HepG2 (cell line): ENCODE measurements around the gene NR3C2. TPM values are rescaled to one million over a fixed set of nuclear protein-coding genes. Genes with fewer than 3 reads are reported as not detected.

Source experiments
- AHR ChIP-seq: IDR thresholded peaks from 2 replicates; pipeline ENCODE4 v1.6.1; 2018; ENCODE audit warnings: missing genetic modification reagents, missing compliant biosample characterization
- ARNT2 ChIP-seq: sonication (generic); formaldehyde crosslinking; IDR thresholded peaks from 2 replicates; pipeline ENCODE4 v1.8.0; 2022; ENCODE audit warnings: mild to moderate bottlenecking, low read depth, missing genetic modification reagents, moderate library complexity
- CBFB ChIP-seq: sonication (generic); formaldehyde crosslinking; IDR thresholded peaks from 2 replicates; pipeline ENCODE4 v1.4.0; 2020; ENCODE audit warnings: missing genetic modification reagents
- DR1 ChIP-seq: sonication (generic); formaldehyde crosslinking; IDR thresholded peaks from 2 replicates; pipeline ENCODE4 v1.8.0; 2021; ENCODE audit warnings: mild to moderate bottlenecking, missing genetic modification reagents, inconsistent platforms
- DRAP1 ChIP-seq: IDR thresholded peaks from 2 replicates; pipeline ENCODE4 v1.6.1; 2016; ENCODE audit warnings: missing genetic modification reagents, missing compliant biosample characterization
- ELF4 ChIP-seq: sonication (generic); formaldehyde crosslinking; IDR thresholded peaks from 2 replicates; pipeline ENCODE4 v1.5.0; 2020; ENCODE audit warnings: missing genetic modification reagents, mild to moderate bottlenecking, moderate library complexity, borderline replicate concordance
- GATA4 ChIP-seq: sonication (generic); IDR thresholded peaks from 2 replicates; pipeline ENCODE4 v1.6.1; 2016; ENCODE audit warnings: antibody characterized with exemption, low read depth, borderline replicate concordance
- LCORL ChIP-seq, 2 experiments: fragments of 450-650 bp in 1 of 2; sonication (generic) in 1 of 2; formaldehyde crosslinking in 1 of 2; IDR thresholded peaks; 2 replicates each; pipeline versions ENCODE4 v1.5.0 to v1.6.1; 2017 to 2020; ENCODE audit warnings: antibody characterized with exemption in 1 of 2, missing genetic modification reagents in 1 of 2
- MAX ChIP-seq: IDR thresholded peaks from 2 replicates; pipeline ENCODE4 v1.6.1; 2012; ENCODE audit warnings: inconsistent platforms
- MAZ ChIP-seq, 2 experiments: sonication (generic) in 1 of 2; formaldehyde crosslinking in 1 of 2; IDR thresholded peaks; 2 replicates each; pipeline versions ENCODE4 v1.5.0 to v1.6.1; 2012 to 2020; ENCODE audit warnings: low read depth in 2 of 2, mild to moderate bottlenecking in 2 of 2, borderline replicate concordance in 1 of 2, improper control_type of control experiment in 1 of 2, low read length in 1 of 2, missing genetic modification reagents in 1 of 2, moderate library complexity in 1 of 2
- NR1H2 ChIP-seq: sonication (generic); formaldehyde crosslinking; IDR thresholded peaks from 2 replicates; pipeline ENCODE4 v1.8.1; 2022; ENCODE audit warnings: low read depth, missing genetic modification reagents, borderline replicate concordance
- POLR2AphosphoS5 ChIP-seq: IDR thresholded peaks from 2 replicates; pipeline ENCODE4 v1.6.1; 2012; ENCODE audit warnings: low read depth, low read length
- SAP130 ChIP-seq: IDR thresholded peaks from 2 replicates; pipeline ENCODE4 v1.6.1; 2016; ENCODE audit warnings: low read depth
- SRF ChIP-seq: IDR thresholded peaks from 2 replicates; pipeline ENCODE4 v1.6.1; 2011; ENCODE audit warnings: mild to moderate bottlenecking, low read depth, low read length, moderate library complexity
- TERF1 ChIP-seq: sonication (generic); formaldehyde crosslinking; IDR thresholded peaks from 2 replicates; pipeline ENCODE4 v1.8.0; 2022; ENCODE audit warnings: mild to moderate bottlenecking, missing genetic modification reagents, moderate library complexity
- XRCC5 ChIP-seq: fragments of 200-400 bp; formaldehyde crosslinking; optimal IDR thresholded peaks from 2 replicates; pipeline ENCODE3; 2017; ENCODE audit warnings: mild to moderate bottlenecking, low read length
- ZEB1 ChIP-seq: IDR thresholded peaks from 2 replicates; pipeline ENCODE4 v1.6.1; 2012; ENCODE audit warnings: mild to moderate bottlenecking, low read depth, inconsistent platforms; ENCODE audit not compliant: insufficient replicate concordance
- ZFP82 ChIP-seq: sonication (generic); formaldehyde crosslinking; IDR thresholded peaks from 2 replicates; pipeline ENCODE4 v1.5.1; 2020; ENCODE audit warnings: mild to moderate bottlenecking, missing genetic modification reagents, borderline replicate concordance
- ZMYM4 ChIP-seq: sonication (generic); formaldehyde crosslinking; IDR thresholded peaks from 2 replicates; pipeline ENCODE4 v1.8.1; 2023; ENCODE audit warnings: mild to moderate bottlenecking, missing genetic modification reagents
- ZNF484 ChIP-seq: sonication (generic); formaldehyde crosslinking; IDR thresholded peaks from 2 replicates; pipeline ENCODE4 v1.5.1; 2020; ENCODE audit warnings: mild to moderate bottlenecking, low read depth, missing genetic modification reagents, borderline replicate concordance
- ZNF598 ChIP-seq: sonication (generic); formaldehyde crosslinking; IDR thresholded peaks from 2 replicates; pipeline ENCODE4 v1.5.1; 2020; ENCODE audit warnings: mild to moderate bottlenecking, missing genetic modification reagents, borderline replicate concordance
- polyA plus RNA-seq, 8 experiments: library from polyadenylated mRNA; depleted of rRNA in 3 of 8; stranded (reverse) in 7 of 8; unstranded in 1 of 8; fragments of >200 nt; fragmentation: Illumina TruSeq in 4 of 8; extraction: Trizol in 4 of 8; gene quantifications; 2 replicates each; pipeline versions ENCODE4 v1.2.1 to v1.2.3, GENCODE V29; 2011 to 2016; ENCODE audit warnings: low read depth in 4 of 8, missing spikeins in 1 of 8, mixed read lengths in 1 of 8; ENCODE audit not compliant: insufficient read depth in 1 of 8
- total RNA-seq, 5 experiments: library from RNA; depleted of rRNA; stranded (reverse); fragments of >200 nt; fragmentation: Illumina TruSeq; extraction: Trizol; gene quantifications; 2 replicates each; pipeline ENCODE4 v1.2.3, GENCODE V29; 2016; ENCODE audit warnings: low read depth in 1 of 5
- TF ChIP-seq, protein P1 (sequence below): sonication (generic); formaldehyde crosslinking; IDR thresholded peaks from 2 replicates; pipeline ENCODE4 v1.5.0; 2020; ENCODE audit warnings: missing genetic modification reagents
- TF ChIP-seq, protein P2 (sequence below): sonication (generic); formaldehyde crosslinking; IDR thresholded peaks from 2 replicates; pipeline ENCODE4 v1.9.0; 2021; ENCODE audit warnings: missing genetic modification reagents, mild to moderate bottlenecking, borderline replicate concordance

Gene NR3C2
- total and polyA plus RNA-seq, 2 of the 13 experiments (the other 11 are each of a cell fraction or from before 2014, with no cell fraction given), result 0.26 to 0.46 TPM

DNA sequence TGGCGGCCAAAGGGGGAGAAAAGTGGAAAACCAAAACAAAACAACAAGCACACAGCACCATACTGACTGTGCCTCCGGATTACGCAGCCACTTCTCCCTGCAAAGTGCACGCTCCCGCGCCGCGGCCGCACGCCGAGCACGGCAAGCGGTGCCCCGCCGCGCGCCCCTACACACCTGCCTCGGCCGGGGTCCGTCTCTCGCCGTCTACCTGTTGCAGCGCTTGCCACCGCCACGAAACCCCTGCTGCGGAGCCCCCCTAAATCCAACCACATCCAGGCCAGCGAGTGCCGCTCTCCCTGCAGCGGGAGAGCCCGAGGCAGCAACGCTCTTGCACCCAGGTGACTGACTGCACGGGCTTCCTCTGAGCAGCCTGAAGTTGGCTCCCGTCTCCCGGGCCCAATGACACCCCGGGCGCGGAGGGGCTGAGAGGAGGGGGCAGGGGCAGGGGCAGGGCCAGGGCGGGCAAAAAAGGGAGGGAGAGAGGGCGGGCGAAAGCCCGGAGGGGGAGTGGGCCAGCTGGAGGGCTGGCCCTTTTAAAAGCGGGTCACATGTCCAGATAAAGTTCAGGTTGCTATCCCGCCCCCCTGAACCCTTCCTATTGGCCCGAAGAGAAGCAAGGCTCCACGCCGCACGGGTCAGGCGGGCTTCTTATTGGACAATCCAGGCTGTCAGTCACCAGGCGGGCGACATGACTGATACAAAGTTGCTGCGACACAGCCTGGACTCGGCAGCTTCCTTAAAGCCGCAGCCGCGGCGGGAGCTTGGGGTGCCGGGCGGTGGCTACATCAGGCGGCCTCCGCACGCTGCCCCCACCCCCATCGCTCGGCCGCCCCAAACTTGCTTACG is at the start of gene NR3C2 (continued):
- TF ChIP-seq MAX (peak; percentile 42), ZNF598 (CRISPR knock-in tag) (peak; percentile 36; the same call in 1 of the 2 replicates), DR1 (peak; percentile 65; the same call in 1 of the 2 replicates), AHR (CRISPR knock-in tag) (0 out of 2 replicates have a peak, but pooled peaks have one; percentile 22), LCORL (IDR thresholded peaks at IDR 0.05) (no peak), LCORL (CRISPR knock-in tag; IDR thresholded peaks at IDR 0.05) (peak; percentile 38; the same call in 1 of the 2 replicates), MAZ (IDR thresholded peaks at IDR 0.05; ENCODE audit: borderline replicate concordance, low read depth, low read length) (peak; percentile 48), MAZ (CRISPR knock-in tag; IDR thresholded peaks at IDR 0.05; ENCODE audit: low read depth) (peak; percentile 56; the same call in 1 of the 2 replicates), DRAP1 (CRISPR knock-in tag) (peak; percentile 94), ZNF484 (CRISPR knock-in tag) (no peak), ARNT2 (CRISPR knock-in tag) (0 out of 2 replicates have a peak, but pooled peaks have one; percentile 21), POLR2AphosphoS5 (peak; percentile 68), ZFP82 (CRISPR knock-in tag) (peak; percentile 69), CBFB (CRISPR knock-in tag) (0 out of 2 replicates have a peak, but pooled peaks have one; percentile 7), ELF4 (CRISPR knock-in tag) (no peak), ZMYM4 (CRISPR knock-in tag) (peak; percentile 70), GATA4 (peak; percentile 32; the same call in 1 of the 2 replicates), NR1H2 (no peak), XRCC5 (peak; percentile 9), TERF1 (CRISPR knock-in tag) (no peak), SAP130 (CRISPR knock-in tag) (peak; percentile 23; the same call in 1 of the 2 replicates), SRF (no peak), ZEB1 (peak; percentile 80)
- TF ChIP-seq, protein P1, sequence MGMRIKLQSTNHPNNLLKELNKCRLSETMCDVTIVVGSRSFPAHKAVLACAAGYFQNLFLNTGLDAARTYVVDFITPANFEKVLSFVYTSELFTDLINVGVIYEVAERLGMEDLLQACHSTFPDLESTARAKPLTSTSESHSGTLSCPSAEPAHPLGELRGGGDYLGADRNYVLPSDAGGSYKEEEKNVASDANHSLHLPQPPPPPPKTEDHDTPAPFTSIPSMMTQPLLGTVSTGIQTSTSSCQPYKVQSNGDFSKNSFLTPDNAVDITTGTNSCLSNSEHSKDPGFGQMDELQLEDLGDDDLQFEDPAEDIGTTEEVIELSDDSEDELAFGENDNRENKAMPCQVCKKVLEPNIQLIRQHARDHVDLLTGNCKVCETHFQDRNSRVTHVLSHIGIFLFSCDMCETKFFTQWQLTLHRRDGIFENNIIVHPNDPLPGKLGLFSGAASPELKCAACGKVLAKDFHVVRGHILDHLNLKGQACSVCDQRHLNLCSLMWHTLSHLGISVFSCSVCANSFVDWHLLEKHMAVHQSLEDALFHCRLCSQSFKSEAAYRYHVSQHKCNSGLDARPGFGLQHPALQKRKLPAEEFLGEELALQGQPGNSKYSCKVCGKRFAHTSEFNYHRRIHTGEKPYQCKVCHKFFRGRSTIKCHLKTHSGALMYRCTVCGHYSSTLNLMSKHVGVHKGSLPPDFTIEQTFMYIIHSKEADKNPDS (CRISPR knock-in tag), result no peak
- TF ChIP-seq, protein P2, sequence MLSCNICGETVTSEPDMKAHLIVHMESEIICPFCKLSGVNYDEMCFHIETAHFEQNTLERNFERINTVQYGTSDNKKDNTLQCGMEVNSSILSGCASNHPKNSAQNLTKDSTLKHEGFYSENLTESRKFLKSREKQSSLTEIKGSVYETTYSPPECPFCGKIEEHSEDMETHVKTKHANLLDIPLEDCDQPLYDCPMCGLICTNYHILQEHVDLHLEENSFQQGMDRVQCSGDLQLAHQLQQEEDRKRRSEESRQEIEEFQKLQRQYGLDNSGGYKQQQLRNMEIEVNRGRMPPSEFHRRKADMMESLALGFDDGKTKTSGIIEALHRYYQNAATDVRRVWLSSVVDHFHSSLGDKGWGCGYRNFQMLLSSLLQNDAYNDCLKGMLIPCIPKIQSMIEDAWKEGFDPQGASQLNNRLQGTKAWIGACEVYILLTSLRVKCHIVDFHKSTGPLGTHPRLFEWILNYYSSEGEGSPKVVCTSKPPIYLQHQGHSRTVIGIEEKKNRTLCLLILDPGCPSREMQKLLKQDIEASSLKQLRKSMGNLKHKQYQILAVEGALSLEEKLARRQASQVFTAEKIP (CRISPR knock-in tag), result no peak
